WERI-Rb-1 (cell line): Measurements from ENCODE around the gene C17orf67.
A peak's percentile ranks its signal among the peaks of the same experiment; 100 is the strongest.

ENCODE experiments used
- DNase-seq: peaks from one replicate; pipeline ENCODE4 v3.0.0-alpha.2; 2020
- H3K27ac ChIP-seq: fragments of 250-450 bp; sonication (Bioruptor Pico); 2 replicates; pipeline ENCODE4 v1.5.1; 2020; ENCODE audit warnings: mild to moderate bottlenecking, moderate library complexity
- H3K27me3 ChIP-seq: fragments of 250-450 bp; sonication (Bioruptor Pico); 2 replicates; pipeline ENCODE4 v1.5.1; 2021; ENCODE audit warnings: mild to moderate bottlenecking, low read depth, moderate library complexity; ENCODE audit not compliant: insufficient read depth, severe bottlenecking
- H3K36me3 ChIP-seq: fragments of 250-450 bp; sonication (Bioruptor Pico); 2 replicates; pipeline ENCODE4 v1.5.1; 2020; ENCODE audit warnings: mild to moderate bottlenecking, moderate library complexity
- H3K4me3 ChIP-seq: 2 replicates; pipeline ENCODE4 v1.5.1; 2011; ENCODE audit warnings: low read depth, mild to moderate bottlenecking, control low read depth, low read length
- H3K9me3 ChIP-seq: fragments of 250-450 bp; sonication (Bioruptor Pico); 2 replicates; pipeline ENCODE4 v1.5.1; 2021; ENCODE audit warnings: mild to moderate bottlenecking, moderate library complexity; ENCODE audit not compliant: severe bottlenecking
- TF ChIP-seq, protein P1 (sequence below): IDR thresholded peaks from 2 replicates; pipeline ENCODE4 v1.5.1; 2011; ENCODE audit warnings: low read depth, mild to moderate bottlenecking, control low read depth, inconsistent platforms, low read length

The C17orf67 gene, protein sequence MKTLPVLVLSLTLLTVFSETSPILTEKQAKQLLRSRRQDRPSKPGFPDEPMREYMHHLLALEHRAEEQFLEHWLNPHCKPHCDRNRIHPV

DNA sequence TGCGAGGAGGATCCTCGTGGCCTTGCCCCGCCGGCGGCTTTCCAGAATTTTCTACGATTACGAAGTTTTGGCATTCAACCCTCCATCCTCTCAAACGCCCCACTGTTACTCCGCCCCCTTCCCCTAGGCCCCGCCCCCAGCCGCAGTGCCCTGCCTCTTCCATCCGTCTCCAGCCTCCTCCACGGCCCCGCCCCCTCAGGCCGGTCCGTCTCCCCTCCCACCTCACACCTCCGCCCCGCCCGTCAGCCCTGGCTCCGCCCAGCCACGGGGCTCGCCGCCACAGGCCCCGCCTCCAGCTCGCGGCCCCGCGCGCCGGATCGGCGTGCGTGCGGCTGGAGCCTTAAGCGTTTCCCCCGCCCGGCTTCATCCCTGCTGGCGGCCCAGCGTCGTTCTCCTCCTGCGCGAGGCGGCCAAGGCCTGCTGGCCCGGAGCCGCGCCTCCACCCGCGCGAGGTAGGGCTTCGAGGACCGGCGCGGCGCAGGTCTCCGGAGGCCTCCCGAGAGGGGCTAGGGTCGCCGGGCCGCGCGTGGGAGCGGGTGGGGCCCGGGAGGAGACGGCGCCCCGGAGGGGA is at the start of gene C17orf67, which contains the start of gene DGKE:
Gene C17orf67, minus strand, starts transcription at position 112 of the 571 bp plus-strand sequence. CDS start 18,110 bp downstream, outside the sequence.
Gene DGKE, plus strand, starts transcription at position 343 of the 571 bp plus-strand sequence. CDS start 645 bp downstream, outside the sequence.
- DNase-seq: peak; percentile 99
- Histone ChIP-seq H3K9me3 (no peaks in the 10 kb centered on the region), H3K4me3 (peak within 1 kb of the TSS; percentile 97), H3K27ac (peak within 1 kb of the TSS; percentile 92), H3K36me3 (peaks cover 33% of the 10 kb centered on the region), H3K27me3 (no peaks in the 10 kb centered on the region)
- TF ChIP-seq, protein P1, sequence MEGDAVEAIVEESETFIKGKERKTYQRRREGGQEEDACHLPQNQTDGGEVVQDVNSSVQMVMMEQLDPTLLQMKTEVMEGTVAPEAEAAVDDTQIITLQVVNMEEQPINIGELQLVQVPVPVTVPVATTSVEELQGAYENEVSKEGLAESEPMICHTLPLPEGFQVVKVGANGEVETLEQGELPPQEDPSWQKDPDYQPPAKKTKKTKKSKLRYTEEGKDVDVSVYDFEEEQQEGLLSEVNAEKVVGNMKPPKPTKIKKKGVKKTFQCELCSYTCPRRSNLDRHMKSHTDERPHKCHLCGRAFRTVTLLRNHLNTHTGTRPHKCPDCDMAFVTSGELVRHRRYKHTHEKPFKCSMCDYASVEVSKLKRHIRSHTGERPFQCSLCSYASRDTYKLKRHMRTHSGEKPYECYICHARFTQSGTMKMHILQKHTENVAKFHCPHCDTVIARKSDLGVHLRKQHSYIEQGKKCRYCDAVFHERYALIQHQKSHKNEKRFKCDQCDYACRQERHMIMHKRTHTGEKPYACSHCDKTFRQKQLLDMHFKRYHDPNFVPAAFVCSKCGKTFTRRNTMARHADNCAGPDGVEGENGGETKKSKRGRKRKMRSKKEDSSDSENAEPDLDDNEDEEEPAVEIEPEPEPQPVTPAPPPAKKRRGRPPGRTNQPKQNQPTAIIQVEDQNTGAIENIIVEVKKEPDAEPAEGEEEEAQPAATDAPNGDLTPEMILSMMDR: no peak

DNA sequence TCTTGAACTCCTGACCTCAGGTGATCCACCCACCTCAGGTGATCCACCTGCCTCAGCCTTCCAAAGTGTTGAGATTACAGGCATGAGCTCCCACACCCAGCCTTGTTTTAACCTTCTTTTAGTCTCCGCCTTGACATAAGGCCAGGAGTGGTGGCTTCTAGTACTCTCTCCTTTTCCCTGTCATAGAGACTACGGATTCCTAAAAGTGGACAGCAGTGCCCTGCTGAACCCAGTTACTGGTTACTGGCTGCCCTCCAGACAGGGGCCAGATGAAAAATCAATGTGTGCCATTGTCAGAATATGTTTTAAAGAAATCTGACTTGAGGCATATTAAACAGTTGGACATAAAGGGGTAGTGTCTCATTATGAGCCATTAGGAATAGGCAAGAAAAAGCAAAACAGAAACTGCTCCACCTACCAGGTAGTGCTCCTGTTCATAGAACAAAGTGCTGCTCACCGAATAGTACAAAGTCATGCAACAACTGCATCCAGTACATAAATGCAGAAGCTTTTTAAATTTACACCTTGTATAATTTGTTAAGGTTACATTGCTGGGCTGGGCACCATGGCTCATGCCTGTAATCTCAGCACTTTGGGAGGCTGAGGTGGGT is 48.1 kb upstream of the C17orf67 start:
- no peak for DNase-seq
- TF ChIP-seq, protein P1: no peak
- Histone ChIP-seq H3K9me3 (no peaks in the 10 kb centered on the region), H3K4me3 (no peak overlapping the region), H3K27me3 (no peaks in the 10 kb centered on the region), H3K27ac (no peak overlapping the region), H3K36me3 (no peaks in the 10 kb centered on the region)

DNA sequence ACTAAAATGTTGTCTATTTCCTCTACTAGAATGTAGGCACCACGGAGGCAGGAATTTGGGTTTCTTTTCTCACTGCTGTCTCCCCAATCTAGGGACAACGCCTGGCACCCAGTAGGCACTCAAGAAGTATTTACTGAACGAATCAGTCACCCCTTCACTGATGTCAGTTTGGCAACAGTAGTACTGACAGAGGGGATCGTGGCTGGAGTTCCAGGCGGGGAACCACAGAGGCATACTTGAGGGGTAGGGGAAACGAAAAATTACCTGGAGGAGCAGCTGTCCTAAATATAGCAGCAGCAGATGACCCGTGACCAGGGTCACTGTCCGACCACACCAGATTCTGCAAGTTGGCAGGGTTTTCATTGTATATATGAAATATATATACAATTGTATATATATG is 46.9 kb upstream of the C17orf67 start:
- Histone ChIP-seq H3K27ac (no peak overlapping the region), H3K27me3 (no peaks in the 10 kb centered on the region), H3K36me3 (no peaks in the 10 kb centered on the region), H3K9me3 (no peaks in the 10 kb centered on the region), H3K4me3 (no peak overlapping the region)
- TF ChIP-seq, protein P1: no peak
- no peak for DNase-seq

DNA sequence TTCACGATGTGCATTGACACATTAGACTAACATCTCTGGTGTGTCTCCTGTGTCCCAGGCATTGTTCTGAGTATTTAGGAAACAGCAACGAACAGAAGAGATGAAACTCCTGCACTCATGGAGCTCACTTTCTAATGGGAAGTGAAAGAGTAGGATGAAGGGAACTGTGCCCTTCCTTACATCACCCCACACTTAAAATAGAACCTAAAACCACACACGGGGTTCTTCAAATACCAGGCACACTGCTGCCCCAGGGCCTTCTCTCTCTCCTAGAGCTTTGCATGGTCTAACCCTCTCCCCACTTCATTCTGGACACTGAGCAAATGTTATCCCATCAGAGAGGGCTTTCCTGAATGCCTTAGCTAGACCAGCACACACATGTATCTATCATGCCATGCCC is 46.4 kb upstream of the C17orf67 start:
- no peak for DNase-seq
- no peak overlapping the region for H3K4me3 ChIP-seq
- TF ChIP-seq, protein P1: no peak
- H3K27ac ChIP-seq: no peak overlapping the region
- no peaks in the 10 kb centered on the region for H3K9me3 ChIP-seq
- H3K36me3 ChIP-seq: no peaks in the 10 kb centered on the region
- no peaks in the 10 kb centered on the region for H3K27me3 ChIP-seq

DNA sequence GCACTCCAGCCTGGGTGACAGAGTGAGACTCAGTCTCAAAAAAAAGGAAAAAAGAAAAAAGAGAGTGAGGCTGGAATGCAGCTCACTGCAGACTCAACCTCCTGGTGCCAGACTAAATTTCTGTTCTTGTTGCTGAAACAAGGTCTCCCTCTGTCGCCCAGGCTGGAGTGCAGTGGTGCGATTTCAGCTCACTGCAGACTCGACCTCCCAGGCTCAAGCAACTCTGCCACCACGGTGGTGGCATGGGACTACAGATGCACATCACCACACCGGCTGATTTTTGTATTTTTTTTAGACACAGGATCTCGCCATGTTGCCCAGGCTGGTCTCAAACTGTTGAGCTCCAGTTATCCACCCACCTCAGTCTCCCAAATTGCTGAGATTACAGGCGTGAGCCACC is 45.6 kb upstream of the C17orf67 start:
- Histone ChIP-seq H3K4me3 (no peak overlapping the region), H3K36me3 (no peaks in the 10 kb centered on the region), H3K9me3 (no peaks in the 10 kb centered on the region), H3K27ac (no peak overlapping the region), H3K27me3 (no peaks in the 10 kb centered on the region)
- DNase-seq: no peak
- TF ChIP-seq, protein P1: no peak
